Upper lobe of left lung (tissue), 4 donors: Measurements from ENCODE around the gene GUCD1.

ENCODE experiments used
- POLR2A ChIP-seq, 4 donors: fragments of 450-650 bp; IDR thresholded peaks; one replicate each; pipeline ENCODE4 v1.5.1; 2016 to 2017; ENCODE audit warnings: antibody characterized with exemption in 4 of 4, mild to moderate bottlenecking in 2 of 4
- POLR2AphosphoS5 ChIP-seq, 2 donors: sonication (generic); formaldehyde crosslinking; IDR thresholded peaks; one replicate each; pipeline ENCODE4 v1.5.1; 2017; ENCODE audit warnings: antibody characterized with exemption in 2 of 2

GRCh38 chr22:24588381-24588756 lies 33.4 kb upstream of the GUCD1 start:
- TF ChIP-seq POLR2A (IDR thresholded peaks at IDR 0.05) = no peak
- no peak for TF ChIP-seq POLR2AphosphoS5 (IDR thresholded peaks at IDR 0.05)
